ENCODE results near the gene LIPE.

Gene LIPE

DNA sequence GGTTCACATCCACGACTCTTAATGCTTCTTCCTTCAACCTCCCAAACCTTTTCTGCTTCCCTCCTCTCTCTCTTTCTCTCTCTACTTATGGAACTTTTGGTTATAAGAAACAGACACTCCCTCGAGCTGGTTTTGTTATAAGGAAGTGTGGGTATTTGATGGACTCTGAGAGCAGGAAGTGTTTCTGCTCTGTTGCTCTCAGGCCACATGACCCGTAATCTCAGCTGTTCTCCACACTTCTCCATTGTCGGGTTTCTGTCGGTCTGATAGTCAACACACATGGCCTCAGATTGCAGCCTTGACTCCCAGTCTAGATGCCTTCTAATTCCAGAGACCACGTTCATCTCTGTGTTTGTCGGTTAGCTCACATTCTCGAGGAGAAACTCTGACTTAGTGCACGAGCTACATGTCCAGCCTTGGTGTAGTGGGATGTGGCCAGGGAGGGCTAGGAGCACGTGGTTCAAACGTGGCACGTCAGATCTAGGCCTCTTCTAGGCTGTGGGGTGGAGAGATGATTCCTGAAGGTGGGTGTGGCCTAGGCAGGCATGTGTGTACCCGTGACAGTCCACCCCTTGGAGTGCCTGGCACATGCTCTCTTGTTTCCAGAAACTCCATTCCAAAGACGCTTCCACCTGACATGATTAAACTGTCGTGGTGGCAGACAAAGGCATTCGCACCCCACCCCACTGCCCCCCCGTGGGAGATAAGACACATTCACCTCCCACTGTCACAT is 63.4 kb downstream of the LIPE start:
- TF ChIP-seq, protein P1, sequence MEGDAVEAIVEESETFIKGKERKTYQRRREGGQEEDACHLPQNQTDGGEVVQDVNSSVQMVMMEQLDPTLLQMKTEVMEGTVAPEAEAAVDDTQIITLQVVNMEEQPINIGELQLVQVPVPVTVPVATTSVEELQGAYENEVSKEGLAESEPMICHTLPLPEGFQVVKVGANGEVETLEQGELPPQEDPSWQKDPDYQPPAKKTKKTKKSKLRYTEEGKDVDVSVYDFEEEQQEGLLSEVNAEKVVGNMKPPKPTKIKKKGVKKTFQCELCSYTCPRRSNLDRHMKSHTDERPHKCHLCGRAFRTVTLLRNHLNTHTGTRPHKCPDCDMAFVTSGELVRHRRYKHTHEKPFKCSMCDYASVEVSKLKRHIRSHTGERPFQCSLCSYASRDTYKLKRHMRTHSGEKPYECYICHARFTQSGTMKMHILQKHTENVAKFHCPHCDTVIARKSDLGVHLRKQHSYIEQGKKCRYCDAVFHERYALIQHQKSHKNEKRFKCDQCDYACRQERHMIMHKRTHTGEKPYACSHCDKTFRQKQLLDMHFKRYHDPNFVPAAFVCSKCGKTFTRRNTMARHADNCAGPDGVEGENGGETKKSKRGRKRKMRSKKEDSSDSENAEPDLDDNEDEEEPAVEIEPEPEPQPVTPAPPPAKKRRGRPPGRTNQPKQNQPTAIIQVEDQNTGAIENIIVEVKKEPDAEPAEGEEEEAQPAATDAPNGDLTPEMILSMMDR (IDR thresholded peaks at IDR 0.05; ENCODE audit: borderline replicate concordance, insufficient read depth, low read depth, low read length): no peak
- H3K4me3 ChIP-seq (ENCODE audit: low read depth, low read length): no peak overlapping the region

- H3K4me3 ChIP-seq (ENCODE audit: low read depth, low read length): no peak overlapping the region
- TF ChIP-seq, protein P1 (IDR thresholded peaks at IDR 0.05; ENCODE audit: borderline replicate concordance, insufficient read depth, low read depth, low read length): no peak
Observed at GRCh38 chr19:42362891-42363440, 64.2 kb downstream of the LIPE start.

DNA sequence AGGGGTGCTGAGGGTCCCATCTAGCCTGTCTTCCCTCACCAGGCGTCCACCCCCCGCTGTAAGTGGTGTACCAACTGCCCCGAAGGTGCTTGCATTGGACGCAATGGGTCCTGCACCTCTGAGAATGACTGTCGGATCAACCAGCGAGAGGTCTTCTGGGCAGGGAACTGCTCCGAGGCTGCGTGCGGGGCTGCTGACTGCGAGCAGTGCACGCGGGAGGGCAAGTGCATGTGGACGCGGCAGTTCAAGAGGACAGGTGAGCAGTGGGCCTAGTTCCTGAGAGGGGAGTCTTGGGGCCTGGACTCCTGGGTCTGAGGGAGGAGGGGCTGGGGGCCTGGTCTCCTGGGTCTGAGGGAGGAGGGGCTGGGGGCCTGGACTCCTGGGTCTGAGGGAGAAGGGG is 64.8 kb downstream of the LIPE start:
- H3K4me3 ChIP-seq (ENCODE audit: low read depth, low read length): no peak overlapping the region
- TF ChIP-seq, protein P1 (IDR thresholded peaks at IDR 0.05; ENCODE audit: borderline replicate concordance, insufficient read depth, low read depth, low read length): no peak

DNA sequence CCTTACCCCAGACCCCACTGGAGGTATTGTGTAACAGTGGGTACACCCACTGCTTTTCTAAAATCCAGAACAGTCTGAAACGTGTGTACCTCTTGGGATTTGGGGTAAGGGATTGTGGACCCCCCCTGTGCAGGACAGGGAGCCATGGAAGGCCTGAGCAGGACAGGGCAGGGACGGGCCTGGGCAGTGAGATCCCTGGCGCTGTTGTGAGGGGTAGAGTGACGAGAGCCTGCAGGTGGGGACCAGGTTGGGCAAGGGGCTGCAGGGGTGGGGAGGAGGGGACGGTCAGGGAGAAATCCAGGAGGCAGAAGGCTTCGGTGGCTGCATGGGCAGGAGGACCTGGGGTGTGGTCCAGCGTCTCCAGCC is 65.7 kb downstream of the LIPE start:
- TF ChIP-seq, protein P1 (IDR thresholded peaks at IDR 0.05; ENCODE audit: borderline replicate concordance, insufficient read depth, low read depth, low read length): no peak
- no peak overlapping the region for H3K4me3 ChIP-seq (ENCODE audit: low read depth, low read length)

- TF ChIP-seq, protein P1 (IDR thresholded peaks at IDR 0.05; ENCODE audit: borderline replicate concordance, insufficient read depth, low read depth, low read length): no peak
Observed at GRCh38 chr19:42360787-42361544, 66.2 kb downstream of the LIPE start.

DNA sequence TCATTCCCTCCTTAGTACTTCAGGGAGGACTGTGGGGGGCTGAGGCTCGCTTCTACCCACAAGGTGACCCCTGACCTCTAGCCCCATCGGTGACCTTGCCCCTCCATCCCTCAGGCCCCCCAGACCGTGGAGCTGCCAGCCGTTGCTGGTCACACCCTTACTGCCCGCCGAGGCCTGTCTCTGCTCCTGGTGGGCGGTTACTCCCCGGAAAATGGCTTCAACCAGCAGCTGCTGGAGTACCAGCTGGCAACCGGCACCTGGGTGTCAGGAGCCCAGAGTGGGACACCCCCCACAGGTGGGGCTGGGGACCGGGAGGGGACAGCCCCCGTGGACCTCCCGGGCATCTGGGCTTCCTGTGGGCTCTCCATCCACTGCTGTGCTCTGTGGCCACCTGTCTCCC is 69.9 kb downstream of the LIPE start:
- no peak overlapping the region for H3K4me3 ChIP-seq (ENCODE audit: low read depth, low read length)
- TF ChIP-seq, protein P1 (IDR thresholded peaks at IDR 0.05; ENCODE audit: borderline replicate concordance, insufficient read depth, low read depth, low read length): no peak

More at GRCh38 chr19:42360787-42361544, 66.2 kb downstream of the LIPE start:
- H3K4me3 ChIP-seq (ENCODE audit: low read depth, low read length): no peak overlapping the region

Measured in GM12875 (cell line).